ENCODE measurements around the gene CPNE4.
"Not testable (repeated sequence)": the region's sequence is repeated elsewhere in the genome, so short reads cannot be mapped to it uniquely, and the experiment has no call there.

The CPNE4 gene

DNA sequence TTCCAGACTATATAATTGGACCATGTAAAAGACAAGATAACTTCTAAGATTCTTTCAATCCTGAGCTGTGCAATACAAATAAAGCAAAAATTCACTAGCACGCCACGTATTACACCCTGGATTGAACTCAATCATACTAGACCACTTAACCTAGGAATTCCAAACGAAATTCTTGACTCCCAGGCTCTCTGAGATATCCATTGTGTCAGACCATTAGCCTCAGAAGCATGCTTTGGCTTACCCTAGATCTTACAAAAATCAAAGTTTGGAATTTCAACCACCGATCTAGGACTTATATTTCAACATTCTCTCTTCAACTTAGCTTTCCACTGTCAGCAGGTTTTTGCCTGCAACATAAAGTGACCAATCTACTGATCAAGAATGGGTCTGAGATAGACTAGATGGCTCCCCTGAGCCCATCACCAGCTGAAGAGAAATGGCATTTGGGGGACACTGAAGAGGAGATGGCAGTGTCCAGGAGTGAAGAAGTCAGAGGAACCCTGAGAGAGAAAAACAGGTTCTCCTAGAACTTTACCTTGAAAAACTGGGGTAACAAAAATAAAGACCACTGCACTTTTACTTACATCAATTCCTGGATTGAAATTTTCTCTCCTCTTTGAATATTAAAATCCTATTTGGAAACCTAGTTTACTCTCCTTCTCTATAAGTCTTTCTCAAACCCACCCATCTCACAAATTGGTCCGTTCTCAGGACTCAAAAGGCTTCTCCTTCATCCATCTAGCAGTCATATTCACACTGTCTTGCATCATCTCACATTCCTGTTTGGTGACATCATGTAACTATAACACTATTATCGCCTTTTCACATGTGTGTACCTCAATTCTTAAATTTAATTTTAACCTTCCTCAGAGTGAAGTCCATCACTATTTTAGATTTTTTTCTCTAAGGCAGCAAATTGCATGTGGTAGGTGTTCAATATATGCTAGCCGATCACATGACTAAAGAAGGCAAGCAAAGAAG, 18.5 kb downstream of the CPNE4 start:
- no peak for DNase-seq

DNA sequence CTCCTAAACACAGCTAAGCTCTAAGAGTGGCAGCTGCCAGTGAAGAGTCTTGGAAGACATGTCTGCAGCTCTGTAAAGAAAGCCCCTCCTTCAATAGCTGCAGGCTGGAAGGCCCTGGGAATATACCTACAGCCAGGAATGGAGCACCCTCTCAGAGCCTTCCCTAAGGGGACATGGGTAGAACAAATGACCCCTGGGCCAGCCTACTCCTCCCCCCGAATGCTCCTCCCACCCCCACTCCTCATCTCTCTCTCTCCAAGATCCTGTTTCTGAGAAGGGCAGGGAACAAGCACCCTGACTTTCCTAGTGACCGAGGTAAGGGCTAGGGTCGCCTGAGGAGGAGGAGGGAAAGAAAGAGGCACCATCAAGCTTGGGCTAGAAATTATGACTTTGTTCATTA, 20.7 kb downstream of the CPNE4 start:
- no peak for DNase-seq

DNA sequence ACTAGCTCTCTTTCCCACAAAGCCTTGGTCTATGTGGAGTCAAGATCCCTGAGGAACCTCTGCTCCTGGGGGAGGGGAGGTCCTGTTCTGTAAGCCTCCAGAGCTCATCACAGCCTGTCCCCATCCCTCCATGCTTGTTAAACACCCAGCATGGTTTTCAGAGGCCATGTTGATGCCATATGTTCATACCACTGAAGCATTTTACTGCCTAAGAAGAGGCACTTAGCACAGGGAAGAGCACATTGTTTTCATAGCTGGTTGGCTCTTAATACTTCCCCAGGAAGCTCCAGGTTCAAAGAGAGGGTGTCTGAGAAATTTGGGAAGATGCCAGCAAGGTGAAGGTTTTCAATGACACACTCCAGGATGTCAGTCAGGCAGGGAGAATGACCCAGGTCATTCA, 25.6 kb downstream of the CPNE4 start:
- no peak for DNase-seq

DNA sequence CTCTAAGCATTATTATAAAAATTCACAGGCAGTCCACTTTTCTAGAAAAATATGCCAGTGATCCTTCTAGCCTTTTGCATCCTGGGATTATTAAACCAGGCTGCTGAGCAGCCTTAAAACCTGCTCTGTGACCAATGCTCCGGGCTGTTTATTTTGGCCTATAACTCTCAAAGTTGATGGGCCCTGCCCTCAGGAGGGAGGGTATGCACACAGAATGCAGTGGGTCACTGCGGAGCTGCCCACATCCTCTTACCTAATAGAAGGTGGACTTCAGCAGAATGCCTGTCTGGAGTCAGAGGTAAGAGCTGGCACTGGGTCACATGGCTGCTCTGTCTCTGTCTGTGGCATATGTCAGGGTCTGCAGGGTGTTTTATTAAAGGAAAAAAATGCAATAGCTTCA, 26.0 kb downstream of the CPNE4 start:
- no peak for DNase-seq

DNA sequence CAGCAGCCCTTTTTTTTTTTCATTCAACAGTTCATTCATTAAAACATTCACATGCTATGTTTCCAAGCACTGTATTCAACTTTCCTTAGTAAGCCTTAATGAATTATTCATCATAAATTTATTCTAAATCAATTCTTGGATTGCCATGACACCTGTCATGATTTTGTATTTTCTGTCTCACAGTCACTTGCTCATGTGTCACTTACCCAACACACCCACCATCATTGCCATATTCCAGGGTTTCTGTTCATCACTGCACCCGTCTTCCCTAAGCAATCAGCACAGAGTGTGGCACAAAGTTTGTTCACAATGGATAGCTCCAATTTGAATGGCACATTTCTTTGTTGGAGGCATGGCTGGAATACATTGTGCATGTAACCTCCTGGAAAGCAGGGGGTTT, 27.2 kb downstream of the CPNE4 start:
- no peak for DNase-seq

DNA sequence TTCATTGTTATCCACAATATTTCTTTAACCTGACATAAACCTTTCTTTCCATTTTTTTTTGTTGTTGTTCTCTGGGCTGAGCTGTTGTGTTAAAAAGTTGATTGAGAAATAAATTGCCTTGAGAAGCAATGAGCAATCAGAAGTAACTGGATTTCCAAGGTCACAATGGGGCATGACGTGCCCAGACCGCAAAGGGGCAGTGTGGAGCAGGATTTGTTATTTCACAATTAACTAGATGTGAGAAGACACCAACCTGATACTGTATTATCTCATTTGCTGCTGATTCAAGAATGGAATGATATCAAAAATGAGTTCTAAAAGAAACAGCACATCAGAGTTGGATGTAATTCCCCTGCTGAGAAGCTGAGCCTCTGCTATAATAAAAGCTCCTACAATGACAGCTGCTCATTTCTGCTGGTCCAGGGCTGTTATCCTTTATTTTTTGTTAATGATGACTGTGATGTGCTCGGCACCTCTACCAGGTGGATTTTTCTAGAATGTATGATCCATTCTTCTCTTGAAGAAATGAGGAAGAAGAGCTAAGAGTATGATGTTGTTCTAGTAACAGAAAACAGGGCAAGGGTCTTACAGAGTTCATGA, 28.1 kb downstream of the CPNE4 start:
- DNase-seq: no peak

DNA sequence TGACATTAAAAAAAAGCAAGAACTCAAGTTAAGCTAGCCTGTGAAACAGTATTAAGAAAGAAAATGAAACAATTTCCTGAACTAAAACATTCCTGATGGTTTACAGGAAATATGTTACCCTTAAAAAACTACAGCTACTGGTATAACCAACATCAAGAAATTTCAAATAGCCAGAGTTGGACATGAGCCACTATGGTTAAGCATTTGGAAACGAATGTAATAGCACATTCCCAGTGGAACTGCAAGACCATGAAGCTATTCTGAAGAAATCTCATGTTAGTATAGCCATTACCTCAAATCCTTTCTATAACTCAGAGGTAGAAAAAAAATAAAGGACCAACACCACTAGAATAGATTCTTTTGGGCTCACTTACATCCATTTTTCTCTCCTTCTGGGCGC, 30.2 kb downstream of the CPNE4 start:
- no peak for DNase-seq

DNA sequence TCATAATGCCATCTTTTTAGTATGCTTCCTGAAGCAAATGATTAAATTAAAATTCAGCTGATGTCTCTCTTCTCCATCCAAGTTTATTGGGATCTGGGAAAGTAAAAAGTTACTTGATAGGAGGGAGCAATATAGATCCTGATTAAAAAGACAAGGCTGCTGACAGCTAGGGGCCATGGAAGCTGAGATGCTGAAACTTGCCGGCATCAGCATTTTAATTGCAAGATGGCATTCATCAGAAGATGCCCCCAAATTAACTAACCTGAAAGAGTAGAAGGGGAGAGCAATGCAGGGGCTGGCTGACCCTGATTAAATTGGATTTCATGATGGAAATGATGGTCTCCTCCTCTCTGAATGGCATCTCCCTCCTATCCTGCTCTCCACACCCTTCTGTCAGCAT, 31.1 kb downstream of the CPNE4 start:
- no peak for DNase-seq

DNA sequence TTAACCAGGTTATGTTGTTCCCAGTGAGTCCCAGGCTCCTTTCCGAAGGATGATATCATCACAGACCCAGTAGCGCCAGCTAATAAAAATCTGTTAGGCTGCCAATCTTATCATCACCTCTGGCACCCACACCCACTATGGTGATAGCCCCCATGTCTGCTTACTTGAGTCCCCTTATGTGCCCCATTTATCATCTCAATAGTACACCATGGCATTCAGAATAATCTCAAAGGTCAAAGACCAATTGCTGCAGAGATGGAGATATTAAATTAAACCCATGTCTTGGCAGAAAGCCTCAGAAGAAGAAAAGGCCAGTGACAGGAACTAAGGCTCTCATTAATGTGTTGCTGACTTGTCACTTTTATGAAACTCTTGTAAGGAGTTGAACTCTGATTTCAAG, 32.8 kb downstream of the CPNE4 start:
- DNase-seq: no peak

DNA sequence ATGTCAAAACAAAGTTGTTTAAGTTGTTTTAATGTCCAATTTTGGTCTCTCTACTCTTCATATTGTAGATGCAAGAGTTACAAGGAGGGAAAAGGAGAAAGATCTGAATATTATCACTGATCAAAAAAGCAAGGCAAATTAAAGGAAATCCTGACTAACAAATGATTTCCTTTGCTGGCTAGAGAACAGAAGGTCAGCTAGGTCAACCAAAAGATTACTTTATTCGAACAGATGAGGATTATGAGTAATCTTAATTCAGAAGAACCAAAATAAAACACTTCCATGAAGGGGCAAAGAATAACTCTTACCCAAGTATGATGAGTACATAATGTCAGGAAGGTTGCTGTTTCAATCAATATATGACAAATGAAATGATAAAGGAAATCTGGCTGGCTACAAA, 33.8 kb downstream of the CPNE4 start:
- DNase-seq: no peak

DNA sequence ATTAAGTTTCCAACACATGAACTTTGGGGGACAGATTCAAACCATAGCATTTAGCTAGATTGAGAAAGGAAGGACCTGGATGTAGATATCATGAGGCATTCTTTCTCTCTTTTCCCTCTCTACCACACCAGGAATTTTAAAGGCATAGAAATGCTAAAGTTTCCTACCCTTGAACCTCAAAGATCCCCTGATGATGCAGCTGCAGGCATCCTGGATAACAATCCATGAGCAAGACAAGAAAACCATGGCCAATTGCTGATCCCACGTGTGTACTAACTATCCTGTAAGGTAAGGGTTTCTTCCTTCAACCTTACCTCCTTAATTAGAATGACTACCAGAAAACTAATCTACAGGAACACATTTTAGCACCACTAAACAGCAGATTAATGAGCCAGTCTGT, 36.8 kb downstream of the CPNE4 start:
- no peak for DNase-seq

DNA sequence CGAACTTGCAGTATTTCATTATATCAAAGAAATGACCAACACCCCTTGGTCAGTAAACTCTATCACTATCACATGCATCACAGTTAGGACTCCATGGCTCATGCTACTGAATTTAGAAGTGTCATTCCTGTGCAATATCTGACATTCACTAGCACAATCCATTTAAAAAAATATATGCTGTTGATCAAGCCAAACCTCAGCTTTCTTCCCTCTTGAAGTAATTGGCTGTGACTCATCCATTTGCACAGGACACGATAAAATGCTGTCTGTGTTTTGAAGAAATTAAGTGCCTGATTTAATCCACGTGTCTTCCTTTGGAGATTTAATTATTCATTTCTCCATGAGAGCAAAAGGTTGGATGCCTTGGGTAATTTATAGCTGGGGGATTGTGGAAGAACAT, 38.9 kb downstream of the CPNE4 start:
- DNase-seq: no peak

DNA sequence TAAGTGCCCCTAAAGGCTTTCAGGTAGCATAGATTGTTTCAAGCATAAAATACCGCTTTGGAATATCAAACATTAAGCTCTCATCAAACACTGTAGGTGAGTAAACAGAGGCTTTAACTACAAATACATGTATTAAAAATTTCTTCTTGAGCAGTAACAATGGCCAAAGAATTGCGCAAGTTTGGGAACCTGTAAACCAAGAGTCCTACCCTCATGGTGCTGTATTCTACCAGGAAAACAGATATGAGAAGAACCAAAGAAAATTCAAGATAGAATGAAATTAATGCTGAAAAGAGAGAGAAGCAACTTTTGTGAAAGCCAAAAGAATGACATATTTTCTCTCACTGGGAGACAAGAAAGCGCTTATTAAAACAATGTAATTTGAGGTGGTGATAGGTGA, 45.5 kb downstream of the CPNE4 start:
- DNase-seq: no peak

DNA sequence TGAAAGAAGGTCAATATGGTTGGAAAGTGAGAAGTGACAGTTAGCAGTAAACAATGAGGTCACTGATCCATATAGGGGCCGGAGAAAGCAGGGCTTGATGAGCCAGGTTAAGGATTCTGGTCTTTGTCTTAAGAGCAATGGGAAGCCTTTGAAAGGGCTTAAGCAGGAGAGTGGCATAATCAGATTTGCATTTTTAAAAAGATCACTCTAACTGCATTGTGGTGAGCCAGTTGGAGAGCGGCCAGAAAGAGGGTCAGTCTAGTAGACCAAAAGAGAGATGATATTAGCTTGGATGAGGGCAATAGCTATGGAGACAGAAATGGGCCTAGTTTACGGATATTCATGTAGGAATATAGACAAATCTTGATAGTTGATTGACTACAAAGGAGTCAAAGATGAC, 46.6 kb downstream of the CPNE4 start:
- no peak for DNase-seq

DNA sequence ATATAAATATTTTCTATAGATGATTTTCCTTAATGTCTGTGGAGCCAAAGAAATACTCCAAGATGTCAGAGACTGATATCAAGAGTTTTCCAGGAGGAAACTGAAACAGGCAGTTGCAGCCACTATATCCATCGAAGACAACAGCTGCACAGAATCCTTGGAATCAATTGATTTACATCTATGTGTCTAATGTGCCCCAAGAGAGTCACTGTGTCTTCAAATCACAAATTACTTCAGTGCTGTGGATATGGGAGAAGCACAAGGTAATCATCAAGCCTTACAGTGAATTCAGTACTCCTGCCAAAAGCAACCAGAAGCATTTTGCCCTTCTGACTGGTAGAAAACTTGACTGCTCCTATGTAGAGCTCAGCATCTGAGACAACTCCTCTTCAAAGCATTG, 51.1 kb downstream of the CPNE4 start:
- DNase-seq: no peak

DNA sequence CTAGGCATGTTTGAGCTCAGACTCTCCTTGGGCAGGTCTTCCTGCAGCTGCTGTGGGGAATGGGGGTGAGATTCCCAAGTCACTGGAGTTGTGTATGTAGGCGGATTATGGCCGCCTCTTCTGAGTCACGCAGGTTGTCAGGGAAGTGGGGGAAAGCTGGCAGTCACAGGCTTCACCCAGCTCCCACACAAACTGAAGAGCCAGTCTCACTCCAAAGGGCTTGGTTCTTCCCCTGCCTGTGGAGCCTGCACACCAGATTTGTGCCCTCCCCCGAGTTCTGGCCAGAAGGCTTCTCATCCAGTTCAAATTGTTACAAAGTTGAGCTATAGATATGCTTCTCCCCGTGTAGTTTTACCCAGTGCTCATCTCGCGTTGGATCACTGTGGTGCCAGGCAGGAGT, 53.5 kb downstream of the CPNE4 start:
- no peak for DNase-seq

DNA sequence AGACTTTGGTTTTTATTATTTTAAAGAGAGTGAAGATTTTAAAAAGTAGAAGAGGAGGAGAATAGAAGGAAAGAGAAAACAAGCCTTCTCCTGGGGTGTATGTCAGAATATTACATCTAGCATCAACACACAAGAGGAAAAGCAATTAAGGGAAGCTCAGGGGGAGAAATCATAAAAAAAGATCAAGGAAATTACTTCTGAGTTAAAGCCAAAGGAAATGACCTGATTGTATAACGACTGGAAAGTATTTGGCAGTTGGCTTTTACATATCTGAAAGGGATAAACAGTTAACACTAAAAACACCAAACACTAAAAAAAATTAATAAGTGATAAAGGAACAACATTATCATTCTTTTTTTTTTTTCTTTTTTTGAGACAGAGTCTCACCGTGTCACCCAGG, 58.4 kb downstream of the CPNE4 start:
- DNase-seq: no peak

DNA sequence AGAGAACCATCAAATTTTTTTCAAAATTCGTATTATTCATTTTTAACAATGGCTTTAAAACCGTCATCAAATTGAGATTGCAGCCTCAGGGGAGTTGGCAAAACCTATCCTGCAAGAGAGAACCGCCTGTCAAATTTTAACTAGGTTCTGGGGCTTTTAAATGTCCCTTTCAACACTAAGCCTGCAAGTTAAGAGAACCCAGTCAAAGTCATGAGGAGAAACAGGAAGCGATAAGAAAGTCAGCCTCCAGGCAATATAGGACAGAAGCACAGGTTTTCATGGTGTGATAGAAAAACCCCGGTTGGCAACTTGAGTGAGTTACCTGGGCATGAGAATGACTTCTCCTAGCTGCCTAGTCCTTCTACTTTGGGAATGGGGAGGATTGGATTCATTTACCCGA, 59.8 kb downstream of the CPNE4 start:
- DNase-seq: no peak

DNA sequence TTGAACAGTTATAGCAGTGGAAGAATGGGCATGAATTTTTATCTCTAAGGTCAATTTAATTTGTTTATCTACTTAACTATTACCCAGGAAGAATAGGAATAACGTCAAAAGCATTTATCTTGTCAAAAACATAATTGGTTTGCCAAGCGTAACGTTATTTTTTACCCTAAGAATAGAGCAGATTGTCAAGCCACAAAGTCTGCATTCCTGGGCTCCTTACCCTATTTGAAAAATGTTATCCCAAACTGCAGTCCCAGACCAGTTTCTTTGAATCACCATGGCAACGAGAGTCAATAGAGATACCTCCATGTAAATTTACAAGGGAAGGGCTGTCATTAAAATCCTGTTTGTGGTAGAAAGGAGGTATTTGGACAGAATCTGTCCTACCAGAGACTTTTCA, 61.1 kb downstream of the CPNE4 start:
- DNase-seq: no peak

DNA sequence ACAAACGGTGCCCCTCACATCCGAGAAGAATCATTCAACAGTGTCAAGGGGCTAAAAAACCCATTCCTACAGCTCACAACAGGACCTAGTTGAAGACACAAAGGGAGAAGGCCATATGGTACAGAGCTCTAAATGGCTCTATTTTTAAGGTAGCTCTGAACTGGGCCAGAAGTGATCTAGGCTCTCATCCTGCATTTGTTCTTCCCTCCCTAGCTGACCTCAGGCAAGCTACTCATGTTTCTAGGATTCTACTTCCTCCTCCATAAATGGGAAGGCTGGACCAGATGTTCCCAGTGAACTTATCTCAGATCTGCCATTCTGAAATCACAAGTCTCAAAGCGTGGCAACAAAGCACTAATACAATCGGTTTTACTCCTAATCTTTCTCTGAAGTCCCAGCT, 62.3 kb downstream of the CPNE4 start:
- DNase-seq: no peak

DNA sequence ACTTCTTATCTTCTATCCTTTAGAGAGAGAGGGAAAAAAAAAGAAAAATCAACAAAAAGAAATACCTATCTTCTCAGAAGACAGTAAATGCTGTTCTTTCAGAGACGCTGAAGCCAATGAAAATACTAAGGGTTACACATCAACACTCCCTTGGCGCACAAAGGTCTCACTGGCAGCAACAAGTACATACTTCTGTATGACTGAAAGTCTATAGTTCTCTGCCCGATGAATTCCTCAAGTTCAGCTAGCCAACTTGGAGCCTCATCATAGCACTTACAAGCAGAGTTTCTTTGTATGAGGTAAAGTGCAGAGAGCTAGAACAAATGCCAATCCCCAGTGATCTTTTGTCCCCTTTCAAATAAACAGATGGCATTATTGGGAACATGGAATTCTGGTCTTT, 62.7 kb downstream of the CPNE4 start:
- no peak for DNase-seq

DNA sequence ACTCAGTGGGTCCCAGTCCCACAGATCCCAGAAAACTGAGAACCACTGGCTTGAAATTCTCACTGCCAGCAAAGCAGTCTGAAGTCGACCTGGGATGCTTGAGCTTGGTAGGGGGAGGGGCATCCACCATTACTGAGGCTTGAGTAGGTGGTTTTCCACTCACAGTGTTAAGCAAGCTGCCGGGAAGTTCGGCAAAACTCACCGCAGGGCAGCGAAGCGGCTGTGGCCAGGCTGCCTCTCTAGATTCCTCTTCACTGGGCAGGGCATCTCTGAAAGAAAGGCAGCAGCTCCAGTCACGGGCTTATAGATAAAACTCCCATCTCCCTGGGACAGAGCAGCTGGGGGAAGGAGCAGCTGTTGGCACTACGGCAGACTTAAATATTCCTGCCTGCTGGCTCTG, 71.4 kb downstream of the CPNE4 start:
- DNase-seq: not testable (repeated sequence)

DNA sequence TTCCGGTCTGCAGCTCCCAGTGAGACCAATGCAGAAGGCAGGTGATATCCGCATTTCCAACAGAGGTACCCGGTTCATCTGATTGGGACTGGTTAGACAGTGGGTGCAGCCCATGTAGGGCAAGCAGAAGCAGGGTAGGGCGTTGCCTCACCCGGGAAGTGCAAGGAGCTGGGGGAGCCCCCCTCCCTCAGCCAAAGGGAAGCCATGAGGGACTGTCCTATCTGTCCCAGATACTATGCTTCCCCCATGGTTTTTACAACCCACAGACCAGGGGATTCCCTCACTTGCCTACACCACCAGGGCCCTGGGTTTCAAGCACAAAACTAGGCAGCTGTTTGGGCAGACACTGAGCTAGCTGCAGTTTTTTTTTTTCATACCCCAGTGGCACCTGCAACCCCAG, 71.8 kb downstream of the CPNE4 start:
- no peak for DNase-seq

DNA sequence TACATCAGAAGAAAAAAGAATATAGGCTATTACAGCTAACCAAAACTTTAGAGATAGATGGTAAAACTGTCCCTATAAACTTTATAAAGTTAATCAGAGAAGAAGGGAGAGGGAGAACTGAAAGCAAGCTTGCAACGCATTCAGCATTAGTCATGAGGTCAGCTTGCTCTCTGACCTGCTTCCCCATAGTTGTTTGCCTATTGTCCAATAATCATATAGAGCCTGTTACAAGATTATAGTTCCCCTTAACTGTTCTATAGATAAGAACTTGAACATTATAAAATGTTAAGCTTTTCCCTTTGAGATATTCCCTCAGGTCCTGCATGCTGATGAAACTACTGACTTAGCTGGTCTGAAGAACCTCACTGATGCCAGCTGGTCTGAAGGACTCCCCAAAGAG, 74.5 kb downstream of the CPNE4 start:
- no peak for DNase-seq

DNA sequence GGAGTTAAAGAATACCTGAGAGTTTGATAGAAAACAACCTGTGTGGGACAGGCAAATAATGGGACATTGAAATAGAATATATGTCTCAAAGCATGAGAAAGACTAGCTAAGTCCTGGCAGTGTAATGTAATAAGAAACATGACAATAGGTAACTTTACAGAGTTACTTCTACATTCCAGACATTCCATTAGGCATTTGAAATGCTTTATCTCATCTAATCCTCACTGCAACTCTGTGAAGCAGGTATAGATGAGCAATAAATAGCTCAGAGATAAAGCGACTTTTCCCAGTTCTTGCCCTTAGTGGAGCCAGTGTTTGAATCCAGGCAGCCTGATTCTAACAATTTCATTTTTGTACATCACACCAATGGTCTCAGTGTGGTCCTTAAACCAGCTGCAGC, 76.8 kb downstream of the CPNE4 start:
- DNase-seq: no peak
